Smooth muscle cell of bladder (primary cell): ENCODE results near the gene JAKMIP3. TPM values are rescaled to one million over a fixed set of nuclear protein-coding genes. Genes with fewer than 3 reads are reported as not detected.

Experiments
- total RNA-seq: library from RNA; depleted of rRNA; stranded (reverse); fragments of >200 nt; gene quantifications from 2 replicates; pipeline ENCODE4 v1.2.3, GENCODE V29; 2014

The JAKMIP3 gene
- 0.14 and 0.55 TPM in 2 replicates for total RNA-seq

DNA sequence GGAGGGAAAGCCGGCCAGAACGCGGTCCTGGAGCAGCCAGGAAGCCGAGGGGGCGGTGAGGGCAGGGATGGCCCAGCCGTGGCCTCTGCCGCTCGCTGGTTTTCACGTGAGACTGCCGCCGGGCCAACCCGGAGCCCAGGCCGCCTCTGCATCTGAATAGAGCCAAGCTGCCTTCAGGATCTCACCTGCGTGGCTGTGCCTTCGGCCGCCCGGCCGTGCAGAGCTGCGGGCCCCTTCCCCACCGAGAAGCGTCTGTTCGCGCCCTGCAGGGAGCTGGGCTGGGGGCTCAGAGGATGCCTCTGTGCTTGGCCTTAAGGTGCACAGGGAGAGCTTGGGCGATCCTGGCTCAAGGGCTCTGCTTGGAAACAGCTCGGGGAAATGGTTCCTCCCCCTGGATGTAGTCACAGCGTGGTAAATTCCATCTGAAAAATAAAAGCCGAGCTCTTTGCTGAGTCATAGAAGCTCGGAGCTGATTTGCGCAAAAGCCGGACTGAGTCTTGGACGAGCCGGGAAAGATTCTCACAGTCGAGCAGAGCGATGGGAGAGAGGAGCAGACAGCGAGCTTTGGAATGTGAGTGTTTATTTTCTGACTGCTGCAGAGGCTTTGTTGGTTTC is at the start of gene JAKMIP3:
TSS of gene JAKMIP3 (plus strand) at position 456 of the 615 bp plus-strand sequence. CDS start 38,863 bp downstream, outside the sequence.

Other genes with a start within 250 kb of the JAKMIP3 start
- 19.2 and 26.9 TPM in 2 replicates for gene PPP2R2D, start 164.9 kb upstream of the JAKMIP3 start, total RNA-seq
- gene BNIP3, start 84.0 kb upstream of the JAKMIP3 start, total RNA-seq = 86.6 and 237 TPM in 2 replicates
- gene DPYSL4, start 121.0 kb downstream of the JAKMIP3 start, total RNA-seq = 1.6 and 11.0 TPM in 2 replicates
- gene STK32C, start 242.0 kb downstream of the JAKMIP3 start, total RNA-seq = 13.1 and 14.9 TPM in 2 replicates